ENCODE measurements around the gene MCEMP1.

- TF ChIP-seq, protein P1, sequence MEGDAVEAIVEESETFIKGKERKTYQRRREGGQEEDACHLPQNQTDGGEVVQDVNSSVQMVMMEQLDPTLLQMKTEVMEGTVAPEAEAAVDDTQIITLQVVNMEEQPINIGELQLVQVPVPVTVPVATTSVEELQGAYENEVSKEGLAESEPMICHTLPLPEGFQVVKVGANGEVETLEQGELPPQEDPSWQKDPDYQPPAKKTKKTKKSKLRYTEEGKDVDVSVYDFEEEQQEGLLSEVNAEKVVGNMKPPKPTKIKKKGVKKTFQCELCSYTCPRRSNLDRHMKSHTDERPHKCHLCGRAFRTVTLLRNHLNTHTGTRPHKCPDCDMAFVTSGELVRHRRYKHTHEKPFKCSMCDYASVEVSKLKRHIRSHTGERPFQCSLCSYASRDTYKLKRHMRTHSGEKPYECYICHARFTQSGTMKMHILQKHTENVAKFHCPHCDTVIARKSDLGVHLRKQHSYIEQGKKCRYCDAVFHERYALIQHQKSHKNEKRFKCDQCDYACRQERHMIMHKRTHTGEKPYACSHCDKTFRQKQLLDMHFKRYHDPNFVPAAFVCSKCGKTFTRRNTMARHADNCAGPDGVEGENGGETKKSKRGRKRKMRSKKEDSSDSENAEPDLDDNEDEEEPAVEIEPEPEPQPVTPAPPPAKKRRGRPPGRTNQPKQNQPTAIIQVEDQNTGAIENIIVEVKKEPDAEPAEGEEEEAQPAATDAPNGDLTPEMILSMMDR (IDR thresholded peaks at IDR 0.05) = no peak
- TF ChIP-seq POLR2A (IDR thresholded peaks at IDR 0.05) = no peak
Measured at GRCh38 chr19:7640803-7641202, 36.1 kb upstream of the MCEMP1 start.
